Measurements from ENCODE around the gene TGM3. TPM values are rescaled to one million over a fixed set of nuclear protein-coding genes. Genes with fewer than 3 reads are reported as not detected.

TGM3 gene
- total and polyA plus RNA-seq, 9 donors, result 0.04 to 0.46 (median 0.15) TPM; not detected in 4

DNA sequence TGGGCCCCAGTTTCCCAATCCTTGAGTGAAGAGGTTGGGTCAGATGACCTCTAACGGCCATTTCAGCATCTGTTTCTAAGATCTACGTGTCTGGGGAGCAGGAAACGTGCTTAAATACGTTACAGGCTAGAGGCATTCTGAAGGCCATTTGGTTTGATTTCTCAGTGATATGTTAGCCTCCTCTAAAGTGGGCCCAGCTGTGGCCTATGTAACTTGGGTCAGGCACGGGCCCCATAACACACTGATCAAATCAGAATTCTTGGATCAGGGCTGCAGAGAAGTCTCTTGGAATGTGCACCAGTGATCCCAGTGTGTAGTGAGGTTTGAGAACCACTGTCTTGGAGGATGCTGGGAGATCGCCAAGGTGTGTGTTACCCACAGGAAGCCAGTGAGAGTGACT, 36.1 kb upstream of the TGM3 start:
- H3K27ac ChIP-seq, result no peak overlapping the region
- no peaks in the 10 kb centered on the region for H3K9me3 ChIP-seq
- DNase-seq, result no peak
- no peak overlapping the region for H3K4me3 ChIP-seq
- H3K27me3 ChIP-seq, result no peaks in the 10 kb centered on the region
- H3K4me1 ChIP-seq (ENCODE audit: insufficient read depth), result no peaks in the 10 kb centered on the region
- WGBS, 3 donors, result 60 to 77% (median 64%) methylated on average over 6 of the region's 6 CpGs
- no peak for TF ChIP-seq POLR2A (IDR thresholded peaks at IDR 0.05)
- TF ChIP-seq CTCF (IDR thresholded peaks at IDR 0.05), result no peak
- no peaks in the 10 kb centered on the region for H3K36me3 ChIP-seq
- intact Hi-C loops (cut with DNase I), result loop anchor here in 1 of 4 donors (2.0 kb wide), 1 partner anchor 21 kb away; no protein-coding TSS in a partner anchor

DNA sequence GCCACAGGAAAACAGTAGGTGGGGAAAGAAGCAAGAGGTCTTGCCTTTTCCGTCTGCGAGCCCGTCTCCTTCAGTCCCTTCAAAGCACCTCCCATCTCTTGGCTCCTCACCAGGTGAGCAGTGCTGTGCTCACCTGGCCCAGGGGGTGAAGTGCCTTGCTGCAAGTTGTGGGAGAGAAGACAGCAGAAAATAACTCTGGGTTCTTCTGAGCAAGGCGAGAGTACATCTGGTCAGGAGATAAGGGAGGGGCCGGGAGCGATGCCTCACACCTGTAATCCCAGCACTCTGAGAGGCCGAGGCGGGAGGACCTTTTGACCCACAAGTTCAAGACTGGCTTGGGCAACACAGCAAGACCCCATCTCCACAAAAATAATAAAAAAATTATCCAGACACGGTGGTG, 35.6 kb upstream of the TGM3 start:
- Histone ChIP-seq H3K4me3 (no peak overlapping the region), H3K4me1 (ENCODE audit: insufficient read depth) (no peaks in the 10 kb centered on the region), H3K27me3 (no peaks in the 10 kb centered on the region), H3K27ac (no peak overlapping the region), H3K9me3 (no peaks in the 10 kb centered on the region), H3K36me3 (no peaks in the 10 kb centered on the region)
- no peak for DNase-seq
- 73 to 81% (median 77%) methylated on average over 9 of the region's 9 CpGs for WGBS, 3 donors
- TF ChIP-seq CTCF (IDR thresholded peaks at IDR 0.05) (no peak), EP300 (IDR thresholded peaks at IDR 0.05) (no peak), POLR2A (IDR thresholded peaks at IDR 0.05) (no peak)
- intact Hi-C loops (cut with DNase I), result loop anchor here in 1 of 4 donors (2.0 kb wide), 1 partner anchor 21 kb away; no protein-coding TSS in a partner anchor

DNA sequence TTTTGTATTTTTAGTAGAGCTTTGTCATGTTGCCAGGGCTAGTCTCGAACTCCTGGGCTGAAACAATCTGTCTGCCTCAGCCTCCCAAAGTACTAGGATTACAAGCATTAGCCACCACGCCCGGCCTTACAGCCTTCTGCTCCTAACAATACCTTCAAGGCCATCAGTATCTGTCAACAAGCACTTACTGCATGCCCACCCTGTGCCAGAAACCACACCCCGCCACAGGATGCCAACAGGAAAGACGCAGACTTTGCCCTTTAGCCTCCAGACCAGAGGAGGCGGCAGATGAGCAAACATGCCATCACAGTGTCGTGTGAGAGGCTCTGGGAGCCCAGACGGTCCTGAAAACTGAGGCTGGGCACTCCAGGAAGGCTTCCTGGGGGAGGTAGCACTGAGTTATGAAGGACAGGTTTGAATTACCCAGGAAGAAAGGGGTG, 34.7 kb upstream of the TGM3 start:
- intact Hi-C loops (cut with DNase I), result loop anchor here in 1 of 4 donors (2.0 kb wide), 1 partner anchor 20 kb away; no protein-coding TSS in a partner anchor
- H3K36me3 ChIP-seq, result no peaks in the 10 kb centered on the region
- 44 to 48% (median 45%) methylated on average over 8 of the region's 8 CpGs for WGBS, 3 donors
- H3K4me1 ChIP-seq (ENCODE audit: insufficient read depth), result no peaks in the 10 kb centered on the region
- no peaks in the 10 kb centered on the region for H3K27me3 ChIP-seq
- H3K9me3 ChIP-seq, result no peaks in the 10 kb centered on the region
- no peak overlapping the region for H3K4me3 ChIP-seq
- no peak for DNase-seq
- H3K27ac ChIP-seq, result no peak overlapping the region
- no peak for TF ChIP-seq EP300 (IDR thresholded peaks at IDR 0.05)
- TF ChIP-seq POLR2A (IDR thresholded peaks at IDR 0.05), result no peak
- TF ChIP-seq CTCF (IDR thresholded peaks at IDR 0.05), result no peak

DNA sequence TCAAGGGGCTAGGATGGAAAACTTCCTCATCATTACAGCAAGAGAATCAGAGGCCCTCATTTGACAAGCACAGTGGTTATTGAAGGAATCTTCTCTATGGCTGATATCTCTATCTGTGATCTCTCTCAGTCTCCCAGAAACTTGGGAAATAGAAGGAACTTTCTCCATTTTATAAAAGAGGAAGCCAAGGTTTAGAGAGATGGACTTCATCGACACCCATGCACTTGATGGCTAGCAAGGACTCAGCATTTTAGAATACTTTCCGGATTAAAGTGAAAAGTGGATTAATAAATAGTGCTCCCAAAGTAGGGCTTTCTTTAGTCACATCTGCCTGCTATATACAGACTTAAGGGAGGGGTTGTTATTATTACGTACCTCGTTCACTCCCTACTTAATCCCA, 34.2 kb upstream of the TGM3 start:
- intact Hi-C loops (cut with DNase I), result loop anchor here in 1 of 4 donors (2.0 kb wide), 1 partner anchor 19 kb away; no protein-coding TSS in a partner anchor
- DNase-seq, result no peak
- Histone ChIP-seq H3K36me3 (no peaks in the 10 kb centered on the region), H3K4me1 (ENCODE audit: insufficient read depth) (no peaks in the 10 kb centered on the region), H3K4me3 (no peak overlapping the region), H3K27ac (no peak overlapping the region), H3K27me3 (no peaks in the 10 kb centered on the region), H3K9me3 (no peaks in the 10 kb centered on the region)
- TF ChIP-seq EP300 (IDR thresholded peaks at IDR 0.05) (no peak), POLR2A (IDR thresholded peaks at IDR 0.05) (no peak), CTCF (IDR thresholded peaks at IDR 0.05) (no peak)
- WGBS, 3 donors, result 67 to 78% (median 67%) methylated on average over 4 of the region's 4 CpGs
